Fibroblast of pulmonary artery (primary cell): ENCODE data around the gene FBXO47.

ENCODE experiments used
- DNase-seq: peaks from one replicate; pipeline ENCODE4 v3.0.0-alpha.2; 2010; ENCODE audit warnings: low read depth
- H3K4me3 ChIP-seq: replicated peaks from 2 replicates; pipeline ENCODE4 v1.5.1; 2011; ENCODE audit warnings: low read depth, mild to moderate bottlenecking, control low read depth, low read length, moderate library complexity
- TF ChIP-seq, protein P1 (sequence below): IDR thresholded peaks from 2 replicates; pipeline ENCODE4 v1.5.1; 2011; ENCODE audit warnings: mild to moderate bottlenecking, control low read depth, low read length, inconsistent platforms; ENCODE audit errors: missing control alignments

The FBXO47 gene

DNA sequence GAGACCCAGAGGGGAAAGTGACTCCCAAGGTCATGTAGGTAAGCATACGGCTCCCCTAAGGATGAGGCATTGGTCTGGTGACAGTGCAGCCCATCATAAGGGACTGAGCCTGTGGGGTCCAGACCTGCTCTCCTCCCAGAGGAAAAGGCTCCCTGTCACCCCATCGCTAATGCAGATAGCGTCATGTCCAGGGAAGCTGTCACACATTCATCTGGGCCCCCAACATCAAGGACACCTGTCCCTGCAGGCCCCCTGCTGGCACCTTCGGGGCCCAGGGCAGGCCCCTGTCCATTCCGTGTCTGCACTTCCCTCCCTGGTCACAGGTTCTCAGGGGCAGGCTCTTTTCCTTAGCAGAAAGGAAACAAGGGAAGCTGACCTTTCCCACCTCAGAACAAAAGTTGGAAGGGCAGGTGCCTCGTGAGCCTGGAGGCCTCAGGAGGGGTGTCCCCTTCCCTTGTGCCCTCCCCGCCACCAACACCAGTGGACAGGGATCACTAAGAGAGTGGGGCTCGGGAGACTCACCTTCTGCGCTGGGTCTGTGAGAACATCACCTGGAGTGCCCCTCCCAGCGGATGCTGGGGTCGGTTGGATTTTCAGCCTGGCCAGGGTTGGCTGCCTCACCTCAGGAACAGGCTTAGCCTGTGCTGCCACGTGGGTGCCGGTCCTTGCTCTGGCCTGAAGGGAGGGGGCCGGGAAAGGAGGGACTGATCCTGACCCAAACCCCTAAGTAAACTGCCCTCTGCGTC is 59.1 kb downstream of the FBXO47 start:
- TF ChIP-seq, protein P1, sequence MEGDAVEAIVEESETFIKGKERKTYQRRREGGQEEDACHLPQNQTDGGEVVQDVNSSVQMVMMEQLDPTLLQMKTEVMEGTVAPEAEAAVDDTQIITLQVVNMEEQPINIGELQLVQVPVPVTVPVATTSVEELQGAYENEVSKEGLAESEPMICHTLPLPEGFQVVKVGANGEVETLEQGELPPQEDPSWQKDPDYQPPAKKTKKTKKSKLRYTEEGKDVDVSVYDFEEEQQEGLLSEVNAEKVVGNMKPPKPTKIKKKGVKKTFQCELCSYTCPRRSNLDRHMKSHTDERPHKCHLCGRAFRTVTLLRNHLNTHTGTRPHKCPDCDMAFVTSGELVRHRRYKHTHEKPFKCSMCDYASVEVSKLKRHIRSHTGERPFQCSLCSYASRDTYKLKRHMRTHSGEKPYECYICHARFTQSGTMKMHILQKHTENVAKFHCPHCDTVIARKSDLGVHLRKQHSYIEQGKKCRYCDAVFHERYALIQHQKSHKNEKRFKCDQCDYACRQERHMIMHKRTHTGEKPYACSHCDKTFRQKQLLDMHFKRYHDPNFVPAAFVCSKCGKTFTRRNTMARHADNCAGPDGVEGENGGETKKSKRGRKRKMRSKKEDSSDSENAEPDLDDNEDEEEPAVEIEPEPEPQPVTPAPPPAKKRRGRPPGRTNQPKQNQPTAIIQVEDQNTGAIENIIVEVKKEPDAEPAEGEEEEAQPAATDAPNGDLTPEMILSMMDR, result no peak
- DNase-seq, result no peak
- H3K4me3 ChIP-seq, result no peak overlapping the region

DNA sequence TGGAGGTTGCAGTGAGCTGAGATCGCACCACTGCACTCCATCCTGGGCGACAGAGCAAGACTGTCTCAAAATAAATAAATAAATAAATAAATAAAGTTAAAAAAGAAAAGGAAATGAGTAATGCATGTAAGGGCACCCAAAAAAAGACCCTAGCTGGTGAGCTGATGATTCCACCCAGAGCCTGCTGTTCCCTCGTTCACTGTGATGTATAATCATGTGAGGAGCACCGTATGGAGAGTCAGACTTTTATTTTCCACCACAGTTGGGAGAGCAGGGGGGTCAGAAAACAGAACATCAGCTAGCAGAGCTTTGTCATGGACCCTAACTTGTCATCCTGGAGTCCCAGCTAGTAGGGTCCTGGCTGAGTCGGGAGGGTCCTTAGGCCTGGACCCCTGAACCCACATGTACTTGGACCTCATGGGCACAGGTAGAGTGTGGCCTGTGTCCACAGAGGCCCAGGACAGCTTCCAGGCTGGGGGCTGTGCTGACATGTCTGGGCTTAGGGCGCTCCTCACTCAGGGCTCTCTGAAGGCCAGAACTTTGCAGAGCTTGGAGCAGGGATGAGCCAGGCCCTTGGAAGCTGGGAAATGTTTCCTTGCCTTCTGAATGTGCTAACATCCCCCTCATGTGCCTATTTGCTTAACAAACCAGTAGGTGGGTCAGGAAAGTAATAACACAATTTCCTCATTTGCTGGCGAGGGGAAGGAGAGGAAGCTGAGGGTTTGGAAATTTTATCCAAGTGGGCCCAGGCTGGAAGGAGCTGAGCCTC is 60.6 kb downstream of the FBXO47 start:
- DNase-seq, result no peak
- H3K4me3 ChIP-seq, result no peak overlapping the region
- TF ChIP-seq, protein P1, result no peak

DNA sequence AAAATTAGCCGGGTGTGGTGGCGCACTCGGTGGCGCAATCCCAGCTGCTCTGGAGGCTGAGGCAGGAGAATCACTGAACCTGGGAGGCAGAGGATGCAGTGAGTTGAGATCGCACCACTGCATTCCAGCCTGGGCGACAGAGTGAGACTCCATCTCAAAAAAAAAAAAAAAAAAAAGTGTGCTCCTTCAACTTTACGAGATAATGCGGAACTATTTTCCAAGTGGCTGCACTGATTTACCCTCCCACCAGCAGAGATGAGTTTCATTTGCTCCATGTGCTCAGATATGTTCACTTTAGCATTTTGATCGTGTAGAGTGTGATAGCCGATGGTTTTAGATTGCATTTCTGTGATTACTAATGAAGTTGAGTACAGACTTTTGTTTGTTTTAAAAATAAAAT is 61.8 kb downstream of the FBXO47 start:
- no peak for DNase-seq
- no peak overlapping the region for H3K4me3 ChIP-seq
- TF ChIP-seq, protein P1, result no peak

DNA sequence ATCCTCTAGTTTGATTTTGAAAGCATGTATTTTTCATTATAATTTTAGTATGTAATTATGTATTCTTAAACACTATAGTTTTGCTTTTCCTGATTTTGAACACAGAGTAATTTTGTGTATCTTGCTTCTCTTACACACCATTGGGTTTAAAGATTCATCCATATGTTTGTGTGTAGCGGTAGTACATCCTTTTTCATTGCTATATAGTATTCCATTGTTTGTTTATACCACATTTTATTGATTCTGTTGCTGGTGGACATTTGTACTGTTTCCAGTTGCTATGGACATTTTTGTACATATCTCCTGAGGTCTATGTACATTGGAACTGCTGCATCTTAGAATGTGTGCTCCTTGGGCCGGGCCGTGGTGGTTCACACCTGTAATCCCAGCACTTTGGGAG is 62.3 kb downstream of the FBXO47 start:
- TF ChIP-seq, protein P1, result no peak
- no peak overlapping the region for H3K4me3 ChIP-seq
- no peak for DNase-seq

GRCh38 chr17:38903404-38903803 is 63.8 kb downstream of the FBXO47 start:
- TF ChIP-seq, protein P1, result no peak
- no peak overlapping the region for H3K4me3 ChIP-seq
- no peak for DNase-seq

GRCh38 chr17:38900978-38901656 is 66.1 kb downstream of the FBXO47 start:
- H3K4me3 ChIP-seq, result no peak overlapping the region
- DNase-seq, result peak; percentile 96
- TF ChIP-seq, protein P1, result no peak
